Measurements from ENCODE around the gene NXNL1.

NXNL1 gene

DNA sequence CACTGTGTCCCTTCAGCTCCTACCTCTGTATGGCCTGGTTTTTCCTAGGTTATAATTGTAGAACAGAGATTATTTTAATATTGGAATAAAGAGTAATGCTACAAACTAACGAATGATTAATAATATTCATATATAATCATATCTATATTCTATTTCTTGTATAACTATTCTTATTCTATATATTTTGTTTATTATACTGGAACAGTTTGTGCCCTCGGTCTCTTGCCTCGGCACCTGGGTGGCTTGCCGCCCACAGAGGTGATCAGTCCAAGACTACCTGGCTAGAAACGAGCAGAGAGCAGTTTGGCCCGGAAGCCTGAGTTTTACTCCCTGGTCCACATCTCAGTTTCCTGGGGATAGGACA lies 5.7 kb upstream of the NXNL1 start:
- no peak overlapping the region for H3K4me3 ChIP-seq (ENCODE audit: low read depth, low read length)
- no peak for DNase-seq
- TF ChIP-seq, protein P1, sequence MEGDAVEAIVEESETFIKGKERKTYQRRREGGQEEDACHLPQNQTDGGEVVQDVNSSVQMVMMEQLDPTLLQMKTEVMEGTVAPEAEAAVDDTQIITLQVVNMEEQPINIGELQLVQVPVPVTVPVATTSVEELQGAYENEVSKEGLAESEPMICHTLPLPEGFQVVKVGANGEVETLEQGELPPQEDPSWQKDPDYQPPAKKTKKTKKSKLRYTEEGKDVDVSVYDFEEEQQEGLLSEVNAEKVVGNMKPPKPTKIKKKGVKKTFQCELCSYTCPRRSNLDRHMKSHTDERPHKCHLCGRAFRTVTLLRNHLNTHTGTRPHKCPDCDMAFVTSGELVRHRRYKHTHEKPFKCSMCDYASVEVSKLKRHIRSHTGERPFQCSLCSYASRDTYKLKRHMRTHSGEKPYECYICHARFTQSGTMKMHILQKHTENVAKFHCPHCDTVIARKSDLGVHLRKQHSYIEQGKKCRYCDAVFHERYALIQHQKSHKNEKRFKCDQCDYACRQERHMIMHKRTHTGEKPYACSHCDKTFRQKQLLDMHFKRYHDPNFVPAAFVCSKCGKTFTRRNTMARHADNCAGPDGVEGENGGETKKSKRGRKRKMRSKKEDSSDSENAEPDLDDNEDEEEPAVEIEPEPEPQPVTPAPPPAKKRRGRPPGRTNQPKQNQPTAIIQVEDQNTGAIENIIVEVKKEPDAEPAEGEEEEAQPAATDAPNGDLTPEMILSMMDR (IDR thresholded peaks at IDR 0.05; ENCODE audit: low read depth, low read length), result no peak

DNA sequence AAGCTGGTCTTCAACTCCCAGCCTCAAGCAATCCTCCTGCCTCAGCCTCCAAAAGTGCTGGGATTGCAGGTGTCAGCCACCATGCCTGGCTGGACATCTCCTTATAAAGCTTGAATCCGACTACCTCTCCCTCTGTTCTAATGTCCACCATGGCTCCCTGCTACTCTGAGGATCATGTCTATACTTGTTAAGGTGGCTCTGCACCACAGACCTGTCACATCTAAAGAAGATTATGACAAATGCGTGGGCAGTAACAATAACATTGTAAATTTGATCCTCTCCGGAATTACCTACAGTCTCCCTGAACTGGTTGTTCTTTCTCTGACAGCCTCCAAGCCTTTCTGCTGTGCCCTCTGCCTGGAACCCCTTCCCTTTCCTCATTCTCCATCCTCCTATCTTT lies 1.8 kb downstream of the NXNL1 start:
- TF ChIP-seq, protein P1 (IDR thresholded peaks at IDR 0.05; ENCODE audit: low read depth, low read length), result no peak
- no peak overlapping the region for H3K4me3 ChIP-seq (ENCODE audit: low read depth, low read length)
- H3K4me1 ChIP-seq, result no peaks in the 10 kb centered on the region
- DNase-seq, result no peak
- no peaks in the 10 kb centered on the region for H3K36me3 ChIP-seq
- peaks cover 52% of the 10 kb centered on the region for H3K27me3 ChIP-seq
- H3K9me3 ChIP-seq, result no peaks in the 10 kb centered on the region

More for the DNA sequence above, 5.7 kb upstream of the NXNL1 start:
- no peaks in the 10 kb centered on the region for H3K36me3 ChIP-seq
- H3K4me1 ChIP-seq, result peaks cover 5% of the 10 kb centered on the region
- H3K9me3 ChIP-seq, result no peaks in the 10 kb centered on the region
- no peaks in the 10 kb centered on the region for H3K27me3 ChIP-seq

DNA sequence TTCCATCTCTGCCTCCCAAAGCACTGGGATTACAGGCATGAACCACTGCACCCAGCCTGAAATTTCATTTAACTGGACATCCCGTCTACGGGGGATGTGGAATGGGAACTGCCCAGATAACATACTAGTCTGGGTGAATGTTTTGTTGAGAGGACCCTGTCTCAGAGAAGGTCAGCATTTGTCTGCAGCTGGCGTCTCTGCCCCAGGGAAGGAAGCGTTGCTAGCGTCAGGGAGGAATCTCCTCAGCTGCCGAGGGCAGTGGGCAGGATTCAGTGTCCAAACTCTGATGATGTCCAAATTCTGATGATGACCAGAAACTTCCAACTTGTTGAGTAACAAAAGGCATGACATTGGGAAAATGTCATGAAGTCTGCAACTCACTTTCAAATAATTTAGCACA lies 3.1 kb downstream of the NXNL1 start:
- Histone ChIP-seq H3K9me3 (no peaks in the 10 kb centered on the region), H3K4me1 (no peaks in the 10 kb centered on the region), H3K27me3 (peaks cover 57% of the 10 kb centered on the region), H3K4me3 (ENCODE audit: low read depth, low read length) (no peak overlapping the region), H3K36me3 (no peaks in the 10 kb centered on the region)
- DNase-seq, result no peak
- TF ChIP-seq, protein P1 (IDR thresholded peaks at IDR 0.05; ENCODE audit: low read depth, low read length), result no peak

DNA sequence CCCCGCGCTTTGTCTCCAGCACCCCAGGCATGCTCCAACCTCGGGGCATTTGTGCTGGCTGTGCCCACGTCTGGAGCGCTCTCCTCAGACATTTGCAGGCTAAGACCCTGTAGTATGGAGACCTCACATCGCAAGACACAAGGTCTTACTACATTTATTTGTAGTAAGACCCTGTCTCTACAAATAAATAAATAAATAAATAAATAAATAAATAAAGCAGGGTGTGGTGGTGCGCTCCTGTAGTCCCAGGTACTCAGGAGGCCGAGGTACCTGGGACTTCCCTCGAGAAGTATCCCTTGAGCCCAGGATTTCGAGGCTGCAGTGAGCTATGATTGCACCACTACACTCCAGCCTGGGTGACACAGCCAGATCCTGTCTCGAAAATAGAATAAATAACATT lies 4.6 kb downstream of the NXNL1 start:
- Histone ChIP-seq H3K4me1 (no peaks in the 10 kb centered on the region), H3K27me3 (peaks cover 57% of the 10 kb centered on the region), H3K9me3 (no peaks in the 10 kb centered on the region), H3K4me3 (ENCODE audit: low read depth, low read length) (no peak overlapping the region), H3K36me3 (no peaks in the 10 kb centered on the region)
- TF ChIP-seq, protein P1 (IDR thresholded peaks at IDR 0.05; ENCODE audit: low read depth, low read length), result no peak
- DNase-seq, result no peak

DNA sequence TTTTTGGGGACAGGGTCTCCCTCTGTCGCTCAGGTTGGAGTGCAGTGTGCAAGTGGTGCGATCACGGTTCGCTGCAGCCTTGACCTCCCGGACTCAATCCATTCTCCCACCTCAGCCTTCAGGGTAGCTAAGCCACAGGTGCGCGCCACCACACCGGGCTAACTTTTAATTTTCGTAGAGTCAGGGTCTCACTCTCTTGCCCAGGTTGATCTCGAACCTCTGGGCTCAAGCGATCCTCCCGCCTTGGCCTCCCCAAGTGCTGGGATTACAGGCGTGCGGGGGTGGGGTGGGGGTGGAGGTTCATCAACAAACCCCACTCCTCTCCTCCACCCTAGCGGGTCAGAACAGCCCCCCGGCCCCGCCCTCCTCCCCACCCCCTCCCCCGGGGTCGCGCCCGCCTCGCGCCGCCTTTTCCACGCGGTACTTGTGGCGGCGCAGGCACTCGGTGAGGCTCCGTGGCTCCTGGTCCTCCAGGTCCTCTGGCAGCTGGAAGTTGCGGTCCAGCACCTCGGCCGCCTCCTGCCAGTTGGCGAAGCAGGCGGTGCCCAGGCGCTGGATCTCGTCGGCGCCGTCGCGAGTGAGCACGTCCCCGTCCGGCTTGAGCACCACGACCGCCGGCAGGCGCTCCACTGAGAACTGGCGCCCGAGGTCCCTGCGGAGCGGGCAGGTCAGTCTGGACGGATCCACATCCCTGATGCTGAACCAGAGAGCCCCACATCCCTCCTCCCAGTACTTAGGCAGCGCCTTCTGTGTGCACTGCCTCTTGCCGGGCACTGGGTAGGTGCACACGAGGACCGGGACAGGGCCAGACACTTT lies 5.2 kb downstream of the NXNL1 start:
- H3K4me1 ChIP-seq, result no peaks in the 10 kb centered on the region
- DNase-seq, result peak; percentile 22
- H3K4me3 ChIP-seq (ENCODE audit: low read depth, low read length), result no peak overlapping the region
- H3K27me3 ChIP-seq, result peaks cover 53% of the 10 kb centered on the region
- TF ChIP-seq, protein P1 (IDR thresholded peaks at IDR 0.05; ENCODE audit: low read depth, low read length), result no peak
- no peaks in the 10 kb centered on the region for H3K36me3 ChIP-seq
- no peaks in the 10 kb centered on the region for H3K9me3 ChIP-seq

DNA sequence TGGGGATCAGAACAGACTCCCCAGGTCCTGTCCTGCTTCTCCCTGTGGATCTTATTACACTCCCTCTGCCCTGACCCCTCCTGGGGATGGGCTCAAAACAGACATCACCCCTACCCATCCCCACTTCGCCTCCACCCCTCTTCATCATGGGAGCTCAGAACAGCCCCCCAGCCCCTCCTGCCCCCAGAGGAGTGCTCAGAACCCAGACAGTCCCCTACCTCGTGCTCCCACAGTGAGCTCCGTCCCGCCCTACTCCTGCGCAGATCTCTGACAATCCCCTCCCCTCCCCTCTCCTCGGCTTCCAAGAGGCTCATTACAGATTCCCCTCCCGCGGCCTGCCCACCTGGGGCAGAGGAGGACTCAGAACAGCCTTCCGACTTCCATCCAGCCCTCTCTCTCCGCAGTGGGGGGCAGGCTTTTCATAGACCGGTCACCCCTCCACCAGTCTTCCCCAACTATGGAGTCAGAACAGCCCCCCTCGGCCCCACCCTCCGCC lies 6.1 kb downstream of the NXNL1 start:
- DNase-seq, result no peak

More for the DNA sequence above, 6.1 kb downstream of the NXNL1 start:
- Histone ChIP-seq H3K27me3 (peaks cover 44% of the 10 kb centered on the region), H3K9me3 (no peaks in the 10 kb centered on the region; the same call in 1 of the 2 replicates), H3K4me3 (ENCODE audit: low read depth, low read length) (no peak overlapping the region), H3K4me1 (no peaks in the 10 kb centered on the region), H3K36me3 (no peaks in the 10 kb centered on the region)
- TF ChIP-seq, protein P1 (IDR thresholded peaks at IDR 0.05; ENCODE audit: low read depth, low read length), result no peak

Data from BE2C (cell line).